H1 (cell line): ENCODE measurements around the gene SEC61G. TPM values are rescaled to one million over a fixed set of nuclear protein-coding genes. Genes with fewer than 3 reads are reported as not detected.

Experiments used
- CTCF ChIA-PET: fragments of 300-600 bp; sonication (Branson Sonifier 250); formaldehyde crosslinking; loops from one replicate; lab custom pipeline; 2021; ENCODE audit not compliant: partially characterized antibody; lab: Charles Lee
- POLR2A ChIA-PET: fragments of 300-600 bp; sonication (Branson Sonifier 250); formaldehyde crosslinking; loops from one replicate; lab custom pipeline; 2021; ENCODE audit warnings: inconsistent platforms; ENCODE audit not compliant: partially characterized antibody; lab: Charles Lee
- DNase-seq, 2 experiments: peaks; one replicate each; pipeline versions ENCODE4 v3.0.0 to v3.0.0-alpha.2; 2010 to 2022; ENCODE audit warnings: low spot score in 2 of 2, low read depth in 1 of 2, mixed read lengths in 1 of 2
- FAIRE-seq: peaks from 2 replicates; lab custom pipeline; 2011; peaks lifted over from hg19 to GRCh38; lab: Jason Lieb, UNC
- H2AFZ ChIP-seq: 2 replicates; pipeline ENCODE4 v1.8.1; 2012; ENCODE audit warnings: low read length, inconsistent platforms
- H2AK5ac ChIP-seq: 2 replicates; pipeline ENCODE4 v1.6.1; 2013; ENCODE audit warnings: low read depth, low read length
- H2BK120ac ChIP-seq: replicated peaks from 2 replicates; pipeline ENCODE3; 2013; ENCODE audit warnings: low read depth, low read length, inconsistent platforms
- H2BK12ac ChIP-seq: 2 replicates; pipeline ENCODE4 v1.6.1; 2013; ENCODE audit warnings: low read depth, low read length
- H2BK15ac ChIP-seq: 2 replicates; pipeline ENCODE4 v1.6.1; 2013; ENCODE audit warnings: low read length
- H2BK20ac ChIP-seq: 2 replicates; pipeline ENCODE4 v1.6.1; 2013; ENCODE audit warnings: low read length
- H2BK5ac ChIP-seq: 2 replicates; pipeline ENCODE4 v1.6.1; 2013; ENCODE audit warnings: low read depth, low read length
- H3K14ac ChIP-seq: 2 replicates; pipeline ENCODE4 v1.6.1; 2013; ENCODE audit warnings: inconsistent platforms; ENCODE audit not compliant: insufficient read length
- H3K18ac ChIP-seq: 2 replicates; pipeline ENCODE4 v1.6.1; 2013; ENCODE audit warnings: low read length; ENCODE audit errors: extremely low read depth
- H3K23ac ChIP-seq: 2 replicates; pipeline ENCODE4 v1.6.1; 2013; ENCODE audit warnings: inconsistent platforms; ENCODE audit not compliant: insufficient read length
- H3K23me2 ChIP-seq: 2 replicates; pipeline ENCODE4 v1.6.1; 2013; ENCODE audit warnings: low read depth, low read length
- H3K27ac ChIP-seq: 2 replicates; pipeline ENCODE4 v1.6.1; 2011; ENCODE audit warnings: low read depth, low read length, inconsistent platforms
- H3K27me3 ChIP-seq, 4 experiments: replicated peaks in 1 of 4; 1 replicate in 1 of 4; 2 replicates in 3 of 4; pipeline versions ENCODE4 v1.6.1 to v1.8.1; 2011 to 2013; ENCODE audit warnings: low read length in 3 of 4, mild to moderate bottlenecking in 3 of 4, inconsistent platforms in 2 of 4, mixed read lengths in 2 of 4, moderate library complexity in 1 of 4; ENCODE audit not compliant: control insufficient read depth in 3 of 4, insufficient read depth in 3 of 4; ENCODE audit errors: extremely low read depth in 1 of 4
- H3K36me3 ChIP-seq, 4 experiments: 2 replicates each; pipeline versions ENCODE4 v1.6.1 to v1.8.1; 2011 to 2013; ENCODE audit warnings: mild to moderate bottlenecking in 4 of 4, low read length in 3 of 4, moderate library complexity in 2 of 4, control low read depth in 1 of 4, inconsistent platforms in 1 of 4; ENCODE audit not compliant: insufficient read depth in 4 of 4, control insufficient read depth in 2 of 4
- H3K4ac ChIP-seq: replicated peaks from 2 replicates; pipeline ENCODE3; 2013; ENCODE audit warnings: low read length, low read depth, mixed read lengths, inconsistent platforms; ENCODE audit not compliant: insufficient read length
- H3K4me1 ChIP-seq, 4 experiments: replicated peaks in 1 of 4; 1 replicate in 1 of 4; 2 replicates in 3 of 4; pipeline versions ENCODE4 v1.6.1 to v1.8.1; 2011 to 2013; ENCODE audit warnings: low read length in 3 of 4, inconsistent platforms in 2 of 4, mixed read lengths in 1 of 4; ENCODE audit not compliant: insufficient read depth in 4 of 4, control insufficient read depth in 3 of 4
- H3K4me2 ChIP-seq, 2 experiments: 2 replicates each; pipeline versions ENCODE4 v1.6.1 to v1.8.1; 2011 to 2013; ENCODE audit warnings: low read depth in 2 of 2, low read length in 2 of 2, control low read depth in 1 of 2, inconsistent platforms in 1 of 2, mild to moderate bottlenecking in 1 of 2; ENCODE audit not compliant: insufficient read depth in 1 of 2
- H3K4me3 ChIP-seq, 4 experiments: fragments of 200-600, 300-600 bp in 1 of 4; sonication (generic), shearing (Covaris generic), sonication (Bioruptor Twin) in 1 of 4; 2 replicates each; pipeline versions ENCODE4 v1.5.1 to v1.8.1; 2011 to 2016; ENCODE audit warnings: low read length in 4 of 4, low read depth in 3 of 4, control low read depth in 2 of 4, inconsistent platforms in 2 of 4, mild to moderate bottlenecking in 2 of 4, mixed read lengths in 1 of 4, moderate library complexity in 1 of 4; ENCODE audit not compliant: insufficient read depth in 2 of 4; ENCODE audit errors: extremely low read depth in 1 of 4
- H3K56ac ChIP-seq: replicated peaks from 2 replicates; pipeline ENCODE3; 2013; ENCODE audit warnings: low read depth, mild to moderate bottlenecking, mixed read lengths, low read length, inconsistent platforms; ENCODE audit not compliant: insufficient read length
- H3K79me1 ChIP-seq: 2 replicates; pipeline ENCODE4 v1.6.1; 2013; ENCODE audit warnings: low read depth, low read length, control low read depth
- H3K79me2 ChIP-seq, 2 experiments: 2 replicates each; pipeline versions ENCODE4 v1.6.1 to v1.8.1; 2012 to 2013; ENCODE audit warnings: low read length in 2 of 2, mild to moderate bottlenecking in 2 of 2, inconsistent platforms in 1 of 2; ENCODE audit not compliant: insufficient read depth in 2 of 2, control insufficient read depth in 1 of 2
- H3K9ac ChIP-seq, 4 experiments: replicated peaks in 1 of 4; 1 replicate in 1 of 4; 2 replicates in 3 of 4; pipeline versions ENCODE4 v1.6.1 to v1.8.1; 2011 to 2013; ENCODE audit warnings: low read depth in 3 of 4, low read length in 3 of 4, control low read depth in 2 of 4, mild to moderate bottlenecking in 2 of 4, moderate library complexity in 2 of 4, inconsistent platforms in 1 of 4; ENCODE audit errors: extremely low read depth in 1 of 4
- H3K9me3 ChIP-seq, 2 experiments: 2 replicates each; pipeline versions ENCODE4 v1.6.1 to v1.8.1; 2012 to 2013; ENCODE audit warnings: mild to moderate bottlenecking in 2 of 2, moderate library complexity in 2 of 2, control low read depth in 1 of 2, inconsistent platforms in 1 of 2, low read depth in 1 of 2, low read length in 1 of 2, mixed read lengths in 1 of 2; ENCODE audit not compliant: insufficient read depth in 2 of 2
- H4K20me1 ChIP-seq, 2 experiments: replicated peaks in 1 of 2; 2 replicates each; pipeline versions ENCODE3 to v1.8.1; 2011 to 2013; ENCODE audit warnings: inconsistent platforms in 2 of 2, low read length in 2 of 2, mild to moderate bottlenecking in 1 of 2; ENCODE audit not compliant: insufficient read depth in 2 of 2, control insufficient read depth in 1 of 2
- H4K5ac ChIP-seq: 2 replicates; pipeline ENCODE4 v1.6.1; 2013; ENCODE audit warnings: low read length, low read depth, mixed read lengths, inconsistent platforms; ENCODE audit not compliant: insufficient read length
- H4K8ac ChIP-seq: 2 replicates; pipeline ENCODE4 v1.8.0; 2013; ENCODE audit warnings: mild to moderate bottlenecking, moderate library complexity, low read length, inconsistent platforms; ENCODE audit not compliant: insufficient read depth; ENCODE audit errors: extremely low read depth
- H4K91ac ChIP-seq: replicated peaks from 2 replicates; pipeline ENCODE3; 2013; ENCODE audit warnings: low read length, mixed read lengths, inconsistent platforms; ENCODE audit not compliant: insufficient read length
- CBX8 ChIP-seq: fragments of 300-800, 300-1000 bp; sonication (generic); IDR thresholded peaks from 2 replicates; pipeline ENCODE4 v1.7.1; 2016; ENCODE audit warnings: low read depth, low read length, borderline replicate concordance
- HDAC6 ChIP-seq: IDR thresholded peaks from one replicate; pipeline ENCODE4 v1.7.1; 2012; ENCODE audit warnings: low read depth, mild to moderate bottlenecking, inconsistent platforms, low read length, moderate library complexity
- JUND ChIP-seq: IDR thresholded peaks from 2 replicates; pipeline ENCODE4 v1.6.1; 2011; ENCODE audit warnings: mild to moderate bottlenecking, improper control_type of control experiment, low read length
- KDM5A ChIP-seq: fragments of 200-600 bp; IDR thresholded peaks from 2 replicates; pipeline ENCODE4 v1.7.1; 2012; ENCODE audit warnings: mild to moderate bottlenecking, low read length, inconsistent platforms, mixed read lengths
- MAX ChIP-seq: IDR thresholded peaks from 2 replicates; pipeline ENCODE4 v1.6.1; 2012; ENCODE audit warnings: inconsistent platforms
- NANOG ChIP-seq: IDR thresholded peaks from 2 replicates; pipeline ENCODE4 v1.6.1; 2011; ENCODE audit warnings: low read length, low read depth, mild to moderate bottlenecking, inconsistent platforms; ENCODE audit not compliant: insufficient read depth, poor library complexity, severe bottlenecking
- NRF1 ChIP-seq: IDR thresholded peaks from 2 replicates; pipeline ENCODE4 v1.6.1; 2011; ENCODE audit warnings: mild to moderate bottlenecking, low read depth, low read length, improper control_type of control experiment
- RFX5 ChIP-seq: IDR thresholded peaks from 2 replicates; pipeline ENCODE4 v1.6.1; 2011; ENCODE audit warnings: low read depth, low read length, improper control_type of control experiment, borderline replicate concordance
- SIRT6 ChIP-seq: IDR thresholded peaks from one replicate; pipeline ENCODE4 v1.7.1; 2012; ENCODE audit warnings: low read length, inconsistent platforms
- WGBS, 2 experiments: shearing (Covaris generic) in 1 of 2; methylation state at CpG; one replicate each; pipeline versions ENCODE4 v1.1.6 to v1.1.7; 2013 to 2015; ENCODE audit warnings: low lambda C conversion rate in 2 of 2, mixed read lengths in 2 of 2, inconsistent platforms in 1 of 2, low coverage in 1 of 2, missing lambda C conversion rate in 1 of 2; ENCODE audit not compliant: insufficient replicate concordance in 2 of 2, insufficient coverage in 1 of 2, insufficient read length in 1 of 2; ENCODE audit errors: extremely low coverage in 1 of 2, missing lambda C conversion rate in 1 of 2; 5-methylcytosine and 5-hydroxymethylcytosine counted together
- polyA plus RNA-seq, 7 experiments: library from polyadenylated mRNA; depleted of rRNA in 3 of 7; stranded (reverse) in 5 of 7; unstranded in 2 of 7; fragments of >200 nt in 5 of 7; fragments of 200-250 nt in 2 of 7; gene quantifications; 1 replicate in 5 of 7; 2 replicates in 1 of 7; 4 replicates in 1 of 7; pipeline versions ENCODE4 v1.2.1 to v1.2.3, GENCODE V29; 2011 to 2013; ENCODE audit warnings: missing spikeins in 2 of 7, mixed read lengths in 2 of 7
- total RNA-seq: library from RNA; stranded (reverse); fragmentation: NEBNext Ultra II Directional; extraction: Animal tissue kit (Norgen Biotek cat#: 25700); gene quantifications from 2 replicates; pipeline ENCODE4 v1.2.1, GENCODE V29; 2021
- TF ChIP-seq, protein P1 (sequence below), 3 experiments: IDR thresholded peaks; 1 replicate in 2 of 3; 2 replicates in 1 of 3; pipeline versions ENCODE4 v1.5.1 to v1.6.1; 2011; ENCODE audit warnings: low read length in 3 of 3, mild to moderate bottlenecking in 3 of 3, inconsistent platforms in 2 of 3, low read depth in 1 of 3, moderate library complexity in 1 of 3; ENCODE audit not compliant: insufficient read depth in 1 of 3; ENCODE audit errors: control extremely low read depth in 1 of 3

Gene SEC61G
- total and polyA plus RNA-seq, 2 of the 8 experiments (the other 6 are each of a cell fraction or from before 2014, with no cell fraction given), result 142 to 274 TPM

- POLR2A ChIA-PET, result no interaction called here
- Histone ChIP-seq H3K23ac (no peak overlapping the region), H3K18ac (no peak overlapping the region), H3K27ac (no peak overlapping the region), H3K4me1 (peaks cover 4 to 14% (median 13%) of the 10 kb centered on the region in 4 experiments), H2BK120ac (no peak overlapping the region), H3K9ac (no peak overlapping the region), H2BK12ac (no peak overlapping the region), H4K20me1 (no peaks in the 10 kb centered on the region), H3K79me1 (no peaks in the 10 kb centered on the region), H3K9me3 (no peaks in the 10 kb centered on the region), H4K91ac (no peak overlapping the region), H4K5ac (no peak overlapping the region), H3K27me3 (peaks cover 0 to 3% (median 0%) of the 10 kb centered on the region in 4 experiments; a peak in 1 of 7 replicates), H3K4me2 (no peak overlapping the region), H3K56ac (no peak overlapping the region), H3K4me3 (no peak overlapping the region), H2AK5ac (no peak overlapping the region), H3K36me3 (no peaks in the 10 kb centered on the region), H2BK5ac (no peak overlapping the region), H3K79me2 (no peaks in the 10 kb centered on the region), H2BK15ac (no peak overlapping the region), H3K4ac (no peak overlapping the region), H3K23me2 (no peaks in the 10 kb centered on the region; the same call in 1 of the 2 replicates), H2BK20ac (0 out of 2 replicates have a peak overlapping the region, but pooled peaks have one; percentile 51), H2AFZ (no peak overlapping the region), H4K8ac (no peak overlapping the region), H3K14ac (no peak overlapping the region)
- CTCF ChIA-PET, result interaction anchor here (0.7 to 3.8 kb wide), 6 partner anchors 10 to 472 kb away, joined by 3 to 21 read pairs (median 4); no protein-coding TSS in a partner anchor
- no peak for FAIRE-seq
- WGBS, 2 experiments, result 96% methylated on average over 4 of the region's 4 CpGs; no CpG with 5 or more reads in 1 of the 2 experiments
- DNase-seq, result no peak
- TF ChIP-seq NRF1 (no peak), HDAC6 (no peak), NANOG (no peak), MAX (no peak), KDM5A (no peak), JUND (no peak), RFX5 (no peak), SIRT6 (no peak), CBX8 (no peak)
- TF ChIP-seq, protein P1, sequence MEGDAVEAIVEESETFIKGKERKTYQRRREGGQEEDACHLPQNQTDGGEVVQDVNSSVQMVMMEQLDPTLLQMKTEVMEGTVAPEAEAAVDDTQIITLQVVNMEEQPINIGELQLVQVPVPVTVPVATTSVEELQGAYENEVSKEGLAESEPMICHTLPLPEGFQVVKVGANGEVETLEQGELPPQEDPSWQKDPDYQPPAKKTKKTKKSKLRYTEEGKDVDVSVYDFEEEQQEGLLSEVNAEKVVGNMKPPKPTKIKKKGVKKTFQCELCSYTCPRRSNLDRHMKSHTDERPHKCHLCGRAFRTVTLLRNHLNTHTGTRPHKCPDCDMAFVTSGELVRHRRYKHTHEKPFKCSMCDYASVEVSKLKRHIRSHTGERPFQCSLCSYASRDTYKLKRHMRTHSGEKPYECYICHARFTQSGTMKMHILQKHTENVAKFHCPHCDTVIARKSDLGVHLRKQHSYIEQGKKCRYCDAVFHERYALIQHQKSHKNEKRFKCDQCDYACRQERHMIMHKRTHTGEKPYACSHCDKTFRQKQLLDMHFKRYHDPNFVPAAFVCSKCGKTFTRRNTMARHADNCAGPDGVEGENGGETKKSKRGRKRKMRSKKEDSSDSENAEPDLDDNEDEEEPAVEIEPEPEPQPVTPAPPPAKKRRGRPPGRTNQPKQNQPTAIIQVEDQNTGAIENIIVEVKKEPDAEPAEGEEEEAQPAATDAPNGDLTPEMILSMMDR (IDR thresholded peaks at IDR 0.05; ENCODE audit: control extremely low read depth in 1 of 3, insufficient read depth in 1 of 3, low read depth in 1 of 3, low read length in 3 of 3), result no peak
Observed at GRCh38 chr7:54783952-54784351, 24.9 kb upstream of the SEC61G start.
